Measurements from ENCODE around the gene DAPK2.

- TF ChIP-seq POLR2A (IDR thresholded peaks at IDR 0.05) (no peak), CTCF (IDR thresholded peaks at IDR 0.05) (no peak), EP300 (IDR thresholded peaks at IDR 0.05) (no peak)
Measured at GRCh38 chr15:63998489-63998888, 47.8 kb downstream of the DAPK2 start.
